GM12878 (cell line): ENCODE data around the gene SETSIP. TPM values are rescaled to one million over a fixed set of nuclear protein-coding genes. Genes with fewer than 3 reads are reported as not detected.

Source experiments
- ATAC-seq: fragments of 200-7000 bp; cut with Tn5 transposase; 3 replicates; pipeline ENCODE4 v1.9.1; 2020; ENCODE audit warnings: mild to moderate bottlenecking, moderate library complexity
- BruUV-seq: library from RNA; stranded (reverse); fragments of 400-500 nt; replicated peaks from 2 replicates; lab custom pipeline; 2021; lab: Mats Ljungman, UMichigan
- CTCF ChIA-PET: fragments of 300-600 bp; sonication (Branson Sonifier 250); formaldehyde crosslinking; extraction: SDS; loops from one replicate; lab custom pipeline; 2021; ENCODE audit warnings: inconsistent platforms; lab: Yijun Ruan, JAX
- POLR2A ChIA-PET: fragments of 350-600 bp; formaldehyde crosslinking; extraction: SDS; loops from one replicate; lab custom pipeline; 2021; ENCODE audit warnings: inconsistent platforms; lab: Charles Lee
- RAD21 ChIA-PET: fragments of 300-600 bp; sonication (Branson Sonifier 250); formaldehyde crosslinking; loops from one replicate; lab custom pipeline; 2023; ENCODE audit warnings: antibody characterized with exemption; ENCODE audit not compliant: unreplicated experiment; lab: Charles Lee
- SMC1A ChIA-PET: fragments of 300-600 bp; sonication (Branson Sonifier 250); formaldehyde crosslinking; loops from one replicate; lab custom pipeline; 2023; ENCODE audit not compliant: unreplicated experiment, uncharacterized antibody; lab: Charles Lee
- DNase-seq: peaks from one replicate; pipeline ENCODE4 v3.0.0-alpha.2; 2011; ENCODE audit warnings: low read depth, low spot score
- FAIRE-seq: peaks from 3 replicates; lab custom pipeline; 2011; peaks lifted over from hg19 to GRCh38; lab: Jason Lieb, UNC
- H2AFZ ChIP-seq: 2 replicates; pipeline ENCODE4 v1.6.0; 2011; ENCODE audit warnings: low read depth, low read length, control low read depth; ENCODE audit not compliant: control insufficient read depth
- H3K27ac ChIP-seq: 2 replicates; pipeline ENCODE4 v1.5.1; 2011; ENCODE audit warnings: control low read depth; ENCODE audit not compliant: control insufficient read depth, insufficient read depth
- H3K27me3 ChIP-seq, 2 experiments: replicated peaks in 1 of 2; 2 replicates each; pipeline versions ENCODE4 v1.6.0 to v1.6.1; 2011; ENCODE audit warnings: low read length in 1 of 2; ENCODE audit not compliant: control insufficient read depth in 2 of 2, insufficient read depth in 2 of 2
- H3K36me3 ChIP-seq, 2 experiments: 2 replicates each; pipeline ENCODE4 v1.5.1; 2011; ENCODE audit warnings: low read length in 1 of 2; ENCODE audit not compliant: control insufficient read depth in 2 of 2, insufficient read depth in 2 of 2
- H3K4me1 ChIP-seq: 2 replicates; pipeline ENCODE4 v1.6.1; 2011; ENCODE audit warnings: mild to moderate bottlenecking, low read length, moderate library complexity, mixed read lengths; ENCODE audit not compliant: control insufficient read depth, insufficient read depth
- H3K4me2 ChIP-seq: 2 replicates; pipeline ENCODE4 v1.6.0; 2011; ENCODE audit warnings: control low read depth; ENCODE audit not compliant: control insufficient read depth, insufficient read depth
- H3K4me3 ChIP-seq: fragments of 200-600 bp; sonication (generic); 2 replicates; pipeline ENCODE4 v1.5.1; 2016
- H3K79me2 ChIP-seq: 2 replicates; pipeline ENCODE4 v1.6.0; 2011; ENCODE audit warnings: low read length; ENCODE audit not compliant: control insufficient read depth, insufficient read depth
- H3K9ac ChIP-seq: 2 replicates; pipeline ENCODE4 v1.8.0; 2011; ENCODE audit warnings: low read length, control low read depth, mixed read lengths; ENCODE audit not compliant: control insufficient read depth, insufficient read depth
- H3K9me3 ChIP-seq: replicated peaks from 3 replicates; pipeline ENCODE4 v1.5.1; 2011; ENCODE audit warnings: mild to moderate bottlenecking, low read length; ENCODE audit not compliant: control insufficient read depth, insufficient read depth
- H4K20me1 ChIP-seq: 2 replicates; pipeline ENCODE4 v1.6.0; 2011; ENCODE audit not compliant: control insufficient read depth, insufficient read depth
- ASH2L ChIP-seq: fragments of 300-600, 200-600 bp; sonication (generic); IDR thresholded peaks from 2 replicates; pipeline ENCODE4 v1.6.1; 2017; ENCODE audit warnings: low read depth, mild to moderate bottlenecking, borderline replicate concordance
- CBX3 ChIP-seq: fragments of 200-600 bp; sonication (generic); IDR thresholded peaks from 2 replicates; pipeline ENCODE4 v1.6.1; 2016; ENCODE audit warnings: low read depth, borderline replicate concordance
- CHD4 ChIP-seq: fragments of 200-600 bp; sonication (generic); IDR thresholded peaks from 2 replicates; pipeline ENCODE4 v1.6.1; 2016; ENCODE audit warnings: mild to moderate bottlenecking
- DPF2 ChIP-seq: fragments of 450-650 bp; IDR thresholded peaks from 2 replicates; pipeline ENCODE4 v1.6.1; 2017; ENCODE audit warnings: mild to moderate bottlenecking
- EGR1 ChIP-seq, 2 experiments: IDR thresholded peaks; 1 replicate in 1 of 2; 2 replicates in 1 of 2; pipeline ENCODE4 v1.6.1; 2011 to 2012; ENCODE audit warnings: low read depth in 2 of 2, low read length in 2 of 2, borderline replicate concordance in 1 of 2, mild to moderate bottlenecking in 1 of 2, moderate library complexity in 1 of 2
- ESRRA ChIP-seq: IDR thresholded peaks from 2 replicates; pipeline ENCODE4 v1.6.1; 2012; ENCODE audit warnings: mild to moderate bottlenecking, low read length, improper control_type of control experiment
- JUNB ChIP-seq: IDR thresholded peaks from 2 replicates; pipeline ENCODE4 v1.6.1; 2016; ENCODE audit warnings: antibody characterized with exemption, mild to moderate bottlenecking
- LARP7 ChIP-seq: fragments of 450-650 bp; IDR thresholded peaks from 2 replicates; pipeline ENCODE4 v1.6.1; 2017; ENCODE audit warnings: mild to moderate bottlenecking
- MYB ChIP-seq: fragments of 150-350 bp; IDR thresholded peaks from 2 replicates; pipeline ENCODE4 v1.6.1; 2014; ENCODE audit warnings: mild to moderate bottlenecking, low read depth, low read length, borderline replicate concordance
- NR2C2 ChIP-seq: IDR thresholded peaks from 2 replicates; pipeline ENCODE4 v1.6.1; 2011; ENCODE audit warnings: borderline replicate concordance, low read depth; ENCODE audit not compliant: control insufficient read depth, insufficient read length
- NR2F1 ChIP-seq: fragments of 450-650 bp; conservative IDR thresholded peaks from 2 replicates; pipeline ENCODE4 v1.6.1; 2017; ENCODE audit warnings: mild to moderate bottlenecking
- RAD51 ChIP-seq: fragments of 450-650 bp; IDR thresholded peaks from 2 replicates; pipeline ENCODE4 v1.6.1; 2016; ENCODE audit warnings: moderate library complexity, mild to moderate bottlenecking, inconsistent platforms
- RUNX3 ChIP-seq: IDR thresholded peaks from 2 replicates; pipeline ENCODE4 v1.6.1; 2012; ENCODE audit warnings: low read length, inconsistent platforms
- SPI1 ChIP-seq: IDR thresholded peaks from 2 replicates; pipeline ENCODE4 v1.6.1; 2011; ENCODE audit warnings: low read depth, mild to moderate bottlenecking, low read length, moderate library complexity, borderline replicate concordance; ENCODE audit not compliant: insufficient read depth
- SREBF2 ChIP-seq: IDR thresholded peaks from 2 replicates; pipeline ENCODE4 v1.6.1; 2012; ENCODE audit warnings: mild to moderate bottlenecking, low read length
- SRF ChIP-seq, 2 experiments: IDR thresholded peaks; 2 replicates each; pipeline ENCODE4 v1.6.1; 2011; ENCODE audit warnings: low read depth in 2 of 2, low read length in 2 of 2, mild to moderate bottlenecking in 1 of 2, moderate library complexity in 1 of 2
- YY1 ChIP-seq: IDR thresholded peaks from 2 replicates; pipeline ENCODE4 v1.6.1; 2011; ENCODE audit warnings: low read depth, mild to moderate bottlenecking, low read length
- WGBS: methylation state at CpG from one replicate; pipeline ENCODE4 v1.1.6; 2016; ENCODE audit warnings: low lambda C conversion rate; ENCODE audit not compliant: insufficient replicate concordance, insufficient coverage; ENCODE audit errors: missing lambda C conversion rate; 5-methylcytosine and 5-hydroxymethylcytosine counted together
- in situ Hi-C: fragments of 300-500 bp; cut with MboI; formaldehyde crosslinking; loops from 9 replicates; pipeline ENCODE4 v1.14.3; 2018; ENCODE audit warnings: mixed read lengths
- intact Hi-C: fragments of 100-400 bp; cut with micrococcal nuclease; formaldehyde crosslinking; loops from one replicate; pipeline ENCODE4 v1.14.2; 2022; ENCODE audit not compliant: unreplicated experiment
- polyA plus RNA-seq, 11 experiments: library from polyadenylated mRNA; depleted of rRNA in 4 of 11; unstranded in 6 of 11; stranded (reverse) in 5 of 11; fragments of >200 nt; fragmentation: Nextera tagmentation in 4 of 11; fragmentation: Illumina TruSeq in 1 of 11; extraction: Ambion mirVana in 4 of 11; extraction: Trizol in 1 of 11; gene quantifications; 1 replicate in 1 of 11; 2 replicates in 10 of 11; pipeline versions ENCODE4 v1.2.1 to v1.2.3, GENCODE V29; 2011 to 2016; ENCODE audit warnings: inconsistent platforms in 2 of 11, missing spikeins in 2 of 11, low read depth in 1 of 11
- total RNA-seq, 4 experiments: library from RNA; depleted of rRNA in 3 of 4; stranded (reverse); fragments of >200 nt in 3 of 4; fragmentation: Illumina TruSeq in 1 of 4; extraction: Trizol in 1 of 4; gene quantifications; 2 replicates each; pipeline versions ENCODE4 v1.2.1 to v1.2.3, GENCODE V29; 2013 to 2021
- TF ChIP-seq, protein P1 (sequence below): IDR thresholded peaks from 2 replicates; pipeline ENCODE4 v1.6.1; 2011; ENCODE audit warnings: borderline replicate concordance, low read depth, mild to moderate bottlenecking, moderate library complexity, low read length; ENCODE audit not compliant: insufficient read depth, poor library complexity, severe bottlenecking
- TF ChIP-seq, protein P2 (sequence below): IDR thresholded peaks from 2 replicates; pipeline ENCODE4 v1.6.1; 2012; ENCODE audit warnings: low read depth, low read length, improper control_type of control experiment

Gene SETSIP
- total and polyA plus RNA-seq, 10 of the 15 experiments (the other 5 are each of a cell fraction or from before 2014, with no cell fraction given): 0.15 to 0.46 (median 0.23) TPM; not detected in 2

DNA sequence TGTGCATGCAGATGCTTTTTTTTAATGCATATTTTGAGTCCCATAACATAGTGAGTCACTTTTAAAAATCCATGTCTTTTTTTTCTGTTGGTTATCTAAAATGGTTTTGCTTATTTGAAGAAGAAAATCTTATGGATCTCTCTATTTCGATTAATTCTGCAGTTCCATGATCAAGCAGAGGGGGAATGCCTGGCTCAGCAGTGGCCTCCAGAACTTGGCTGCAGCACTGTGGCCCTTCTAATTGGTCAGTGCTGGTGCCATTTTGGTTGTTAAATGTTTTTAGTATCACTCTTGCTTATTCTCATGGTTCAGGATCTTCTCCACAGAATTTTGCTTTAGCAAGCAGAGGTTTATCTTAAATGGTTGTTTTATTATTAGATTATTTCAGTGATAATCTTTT, 34.2 kb downstream of the SETSIP start:
- H3K27ac ChIP-seq: no peak overlapping the region
- DNase-seq (no peak), ATAC-seq (no peak), FAIRE-seq (no peak)
- intact Hi-C loops: no loop called here
- SMC1A ChIA-PET: no interaction called here
- no peaks in the 10 kb centered on the region for H4K20me1 ChIP-seq
- H2AFZ ChIP-seq: no peak overlapping the region
- in situ Hi-C loops: no loop called here
- TF ChIP-seq CBX3 (no peak), ASH2L (no peak), NR2F1 (no peak), SPI1 (no peak), CHD4 (no peak), MYB (no peak), RUNX3 (no peak), SRF (IDR thresholded peaks at IDR 0.05; ENCODE audit: low read depth in 2 of 2, low read length in 2 of 2) (no peak), ESRRA (no peak), SREBF2 (no peak), LARP7 (no peak), JUNB (no peak), DPF2 (no peak), EGR1 (IDR thresholded peaks at IDR 0.05; ENCODE audit: borderline replicate concordance in 1 of 2, low read depth in 2 of 2, low read length in 2 of 2) (no peak), NR2C2 (no peak), YY1 (no peak), RAD51 (no peak)
- TF ChIP-seq, protein P1, sequence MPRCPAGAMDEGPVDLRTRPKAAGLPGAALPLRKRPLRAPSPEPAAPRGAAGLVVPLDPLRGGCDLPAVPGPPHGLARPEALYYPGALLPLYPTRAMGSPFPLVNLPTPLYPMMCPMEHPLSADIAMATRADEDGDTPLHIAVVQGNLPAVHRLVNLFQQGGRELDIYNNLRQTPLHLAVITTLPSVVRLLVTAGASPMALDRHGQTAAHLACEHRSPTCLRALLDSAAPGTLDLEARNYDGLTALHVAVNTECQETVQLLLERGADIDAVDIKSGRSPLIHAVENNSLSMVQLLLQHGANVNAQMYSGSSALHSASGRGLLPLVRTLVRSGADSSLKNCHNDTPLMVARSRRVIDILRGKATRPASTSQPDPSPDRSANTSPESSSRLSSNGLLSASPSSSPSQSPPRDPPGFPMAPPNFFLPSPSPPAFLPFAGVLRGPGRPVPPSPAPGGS: no peak
- TF ChIP-seq, protein P2, sequence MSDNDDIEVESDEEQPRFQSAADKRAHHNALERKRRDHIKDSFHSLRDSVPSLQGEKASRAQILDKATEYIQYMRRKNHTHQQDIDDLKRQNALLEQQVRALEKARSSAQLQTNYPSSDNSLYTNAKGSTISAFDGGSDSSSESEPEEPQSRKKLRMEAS: no peak
- H3K4me1 ChIP-seq: no peaks in the 10 kb centered on the region
- RAD21 ChIA-PET: no interaction called here
- no peaks in the 10 kb centered on the region for H3K36me3 ChIP-seq
- no peak overlapping the region for H3K4me2 ChIP-seq
- no TSS peak for BruUV-seq
- no peak overlapping the region for H3K9ac ChIP-seq
- 5% methylated on average over 1 of the region's 1 CpG for WGBS
- no peaks in the 10 kb centered on the region for H3K79me2 ChIP-seq
- CTCF ChIA-PET: no interaction called here
- no peak overlapping the region for H3K4me3 ChIP-seq
- no peaks in the 10 kb centered on the region for H3K9me3 ChIP-seq
- H3K27me3 ChIP-seq: no peaks in the 10 kb centered on the region; a peak in 1 of 4 replicates
- POLR2A ChIA-PET: interaction anchor here (0.6 kb wide), 1 partner anchor 412 kb away, joined by 3 read pairs; no protein-coding TSS in a partner anchor
